Sigmoid colon (tissue), 4 donors: ENCODE results near the gene EWSR1.

Experiments used
- CTCF ChIP-seq, 4 experiments: fragments of 450-650 bp in 3 of 4; fragments of 200-600 bp in 1 of 4; IDR thresholded peaks; one replicate each; pipeline ENCODE4 v1.5.1; 2016 to 2019; ENCODE audit warnings: antibody characterized with exemption in 4 of 4, mild to moderate bottlenecking in 3 of 4, moderate library complexity in 2 of 4
- POLR2AphosphoS5 ChIP-seq, 4 donors: sonication (generic); formaldehyde crosslinking; IDR thresholded peaks; one replicate each; pipeline ENCODE4 v1.6.1; 2017; ENCODE audit warnings: antibody characterized with exemption in 4 of 4

GRCh38 chr22:29325356-29325755, 57.3 kb downstream of the EWSR1 start:
- TF ChIP-seq POLR2AphosphoS5 (IDR thresholded peaks at IDR 0.05) (no peak), CTCF (IDR thresholded peaks at IDR 0.05) (no peak)
